HG03558 (cell line): ENCODE data around the gene BTN2A1.

Experiments used
- ATAC-seq: cut with Tn5 transposase; IDR thresholded peaks from one replicate; pipeline ENCODE4 v1.9.1; 2021; ENCODE audit warnings: moderate number of reproducible peaks; ENCODE audit not compliant: unreplicated experiment; ENCODE audit errors: extremely low read depth

BTN2A1 gene

GRCh38 chr6:26464014-26464413, 6.3 kb downstream of the BTN2A1 start:
- no peak for ATAC-seq

- ATAC-seq = no peak
Measured at GRCh38 chr6:26464416-26465131, 6.8 kb downstream of the BTN2A1 start.

GRCh38 chr6:26465776-26466175, 8.0 kb downstream of the BTN2A1 start:
- no peak for ATAC-seq

- no peak for ATAC-seq
Measured at GRCh38 chr6:26468829-26469228, 11.1 kb downstream of the BTN2A1 start.

- ATAC-seq = no peak
Measured at GRCh38 chr6:26470643-26471042, 12.9 kb downstream of the BTN2A1 start.

GRCh38 chr6:26471970-26472369, 14.2 kb downstream of the BTN2A1 start:
- ATAC-seq = no peak

GRCh38 chr6:26472549-26473290, 15.0 kb downstream of the BTN2A1 start:
- ATAC-seq = no peak

GRCh38 chr6:26473429-26473757, 15.6 kb downstream of the BTN2A1 start:
- no peak for ATAC-seq

GRCh38 chr6:26473758-26474438, 16.1 kb downstream of the BTN2A1 start:
- ATAC-seq = peak; percentile 75

- no peak for ATAC-seq
Measured at GRCh38 chr6:26474439-26474881, 16.7 kb downstream of the BTN2A1 start.

- ATAC-seq = no peak
Measured at GRCh38 chr6:26475823-26476729, 18.3 kb downstream of the BTN2A1 start.

- no peak for ATAC-seq
Measured at GRCh38 chr6:26476896-26477295, 19.1 kb downstream of the BTN2A1 start.

- no peak for ATAC-seq
Measured at GRCh38 chr6:26477426-26477825, 19.7 kb downstream of the BTN2A1 start.

- ATAC-seq = no peak
Measured at GRCh38 chr6:26478100-26478984, 20.6 kb downstream of the BTN2A1 start.

- ATAC-seq = no peak
Measured at GRCh38 chr6:26478985-26479278, 21.2 kb downstream of the BTN2A1 start.

GRCh38 chr6:26482338-26482737, 24.6 kb downstream of the BTN2A1 start:
- no peak for ATAC-seq

- no peak for ATAC-seq
Measured at GRCh38 chr6:26483727-26484126, 26.0 kb downstream of the BTN2A1 start.

GRCh38 chr6:26484161-26484560, 26.4 kb downstream of the BTN2A1 start:
- no peak for ATAC-seq

GRCh38 chr6:26485112-26485780, 27.5 kb downstream of the BTN2A1 start:
- ATAC-seq = no peak
